HG03025 (cell line): ENCODE measurements around the gene SP140.

Experiments
- ATAC-seq: cut with Tn5 transposase; IDR thresholded peaks from one replicate; pipeline ENCODE4 v1.9.1; 2021; ENCODE audit warnings: mild to moderate bottlenecking, moderate library complexity; ENCODE audit not compliant: unreplicated experiment, low FRiP score

Gene SP140

GRCh38 chr2:230225486-230225885, at the start of gene SP140:
TSS of gene SP140 (plus strand) at chr2:230225736. CDS start at chr2:230225845, 109 bp downstream.
- ATAC-seq: no peak

DNA sequence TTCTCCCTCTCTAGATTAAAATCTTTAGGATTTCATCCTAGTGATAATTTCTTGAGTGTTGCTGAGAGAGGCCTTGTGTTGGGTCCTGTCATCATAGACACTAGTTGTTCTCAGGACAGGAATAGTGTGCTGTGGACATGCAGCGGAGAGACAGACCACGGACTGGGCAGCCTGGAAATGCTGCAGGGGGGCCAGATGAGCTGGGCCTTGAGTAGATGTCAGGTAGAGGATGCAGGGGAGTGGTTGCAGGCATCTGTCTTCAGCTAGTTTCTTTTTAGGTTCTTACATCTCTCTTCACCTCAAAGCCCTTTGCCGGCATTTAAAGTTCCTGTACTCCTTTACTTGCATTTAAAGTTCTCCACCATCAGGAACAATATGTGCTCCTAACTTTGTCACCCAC, 48.5 kb upstream of the SP140 start:
- ATAC-seq: no peak

DNA sequence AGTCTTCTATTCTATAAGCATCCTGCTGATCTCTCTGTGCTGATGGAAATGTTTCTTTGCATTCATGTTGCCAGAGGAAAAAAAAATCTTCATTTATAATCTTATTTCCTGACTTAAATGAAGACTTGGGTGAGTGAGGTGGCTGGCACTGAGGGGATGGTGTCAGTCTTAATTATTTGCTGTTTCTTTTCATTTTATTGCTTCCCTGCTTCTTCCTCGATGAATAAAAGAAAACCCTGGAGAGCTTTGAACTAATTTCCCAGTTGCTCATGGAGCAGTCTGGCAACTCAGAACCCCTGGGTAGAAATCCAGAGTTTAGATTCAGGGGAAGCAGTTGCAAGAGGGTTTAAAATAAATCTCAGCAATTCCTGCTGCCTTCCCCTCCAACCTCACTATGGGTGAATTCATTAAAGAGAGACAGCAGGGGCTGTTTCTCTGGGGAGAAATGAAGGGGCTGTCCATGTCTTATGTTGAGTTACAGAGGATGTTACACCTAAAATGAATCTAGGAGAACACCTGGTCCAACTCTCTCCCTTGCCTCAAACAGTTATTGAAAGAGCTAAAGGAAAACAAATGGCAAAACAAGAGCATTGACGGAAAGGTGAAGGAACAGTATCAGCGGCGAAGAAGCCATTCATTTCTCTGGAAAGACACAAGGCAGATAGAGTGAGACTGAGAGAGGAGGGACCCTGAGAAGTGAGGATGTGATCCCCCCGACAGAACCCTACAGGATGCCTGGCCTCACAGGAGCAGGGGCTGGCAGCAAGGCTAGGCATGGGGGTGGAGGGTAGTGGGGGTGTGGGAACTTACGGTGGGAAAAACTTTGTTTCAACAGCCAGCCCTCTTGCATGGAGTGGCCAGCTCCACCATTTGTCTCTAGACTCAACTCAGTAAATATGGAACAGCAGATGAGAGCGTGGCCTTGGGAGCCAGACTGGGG, 46.7 kb upstream of the SP140 start:
- no peak for ATAC-seq

- ATAC-seq: no peak
These were observed 45.6 kb upstream of the SP140 start for GRCh38 chr2:230179907-230180306.

DNA sequence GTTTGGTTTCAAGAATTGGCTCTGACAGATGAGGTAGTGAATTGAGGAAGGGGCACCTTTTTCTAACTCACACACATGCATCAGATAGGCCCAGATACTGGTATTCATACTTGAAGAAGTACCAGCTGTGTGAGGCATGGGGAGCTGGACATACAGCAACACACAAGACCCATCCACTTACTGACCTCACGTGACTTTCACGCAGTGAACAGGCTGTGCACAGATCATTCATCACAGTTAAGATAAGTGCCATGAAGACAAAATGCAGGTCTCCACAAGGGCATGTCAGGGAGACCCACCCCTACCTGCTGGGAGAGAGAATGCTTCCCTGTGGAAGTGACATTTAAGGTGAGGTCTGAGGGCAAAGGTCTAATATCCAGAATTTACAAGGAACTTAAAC, 44.3 kb upstream of the SP140 start:
- ATAC-seq: no peak

DNA sequence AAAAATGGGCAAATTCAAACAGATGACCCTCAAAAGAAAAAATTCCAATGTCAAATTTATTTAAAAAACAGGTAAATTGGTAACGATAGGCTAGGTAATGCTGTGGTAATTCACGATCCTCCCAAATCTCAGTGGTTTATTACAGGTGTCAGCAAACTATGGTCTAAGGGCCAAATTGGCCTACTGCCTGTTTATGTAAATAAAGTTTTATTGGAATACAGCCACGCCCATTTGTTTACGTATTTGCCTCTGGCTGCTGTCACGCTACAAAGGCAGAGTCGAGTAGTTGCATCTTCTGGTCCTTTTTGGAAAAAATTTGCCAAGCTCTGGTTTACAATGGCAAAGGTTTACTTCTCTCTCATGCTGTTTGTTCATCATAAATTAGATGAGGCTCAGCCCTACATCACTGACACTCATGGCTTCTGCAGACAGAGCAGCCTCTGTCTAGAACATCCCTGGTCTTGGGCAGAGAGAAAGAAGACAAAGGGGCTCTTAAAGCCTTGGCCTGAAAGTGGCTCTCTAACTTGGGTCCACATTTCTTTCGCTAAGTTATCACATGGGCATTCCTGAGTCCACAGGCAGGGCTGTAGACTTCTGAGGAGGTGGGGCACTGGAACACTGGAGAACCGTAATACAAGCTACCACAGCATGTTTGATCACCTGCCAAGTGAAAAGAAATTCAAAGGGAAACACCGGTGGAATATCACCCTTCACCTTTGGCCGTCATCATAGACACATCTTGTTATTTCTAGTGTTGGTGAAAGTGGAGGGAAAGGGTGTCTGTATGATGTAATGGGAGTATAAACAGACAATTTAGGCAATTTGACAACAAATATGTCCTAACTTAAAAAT, 40.6 kb upstream of the SP140 start:
- no peak for ATAC-seq

DNA sequence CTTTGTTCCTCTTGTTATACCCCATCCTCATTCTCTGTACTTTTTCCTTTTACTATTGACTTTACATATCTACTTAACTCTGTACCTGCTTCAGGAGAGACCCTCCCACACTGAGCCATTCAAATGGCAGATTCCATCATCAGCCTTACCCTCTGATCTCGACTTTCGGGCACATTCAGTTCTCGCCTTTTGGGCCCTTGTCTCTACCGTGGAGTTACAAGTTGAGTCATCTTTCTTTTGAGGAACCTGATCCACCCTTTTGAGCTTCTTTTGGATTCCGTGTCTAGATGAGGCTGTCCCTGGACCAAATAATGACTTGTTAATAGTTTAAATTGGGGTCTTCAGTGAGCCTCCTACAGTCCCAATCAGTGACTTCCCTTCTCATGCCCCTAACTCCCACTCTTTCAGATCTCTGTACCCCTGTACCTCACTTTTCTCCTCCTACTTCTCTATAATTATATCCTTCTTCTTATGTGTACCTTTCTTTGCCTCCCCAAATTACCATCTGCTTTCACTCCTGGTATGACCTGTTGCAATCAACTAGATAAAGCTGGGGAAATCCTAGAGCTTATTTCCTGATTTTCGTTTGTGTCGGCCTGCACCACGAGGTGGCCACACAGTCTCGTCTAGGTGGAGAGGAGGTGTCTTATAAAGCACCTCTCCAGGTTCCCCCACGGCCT, 23.0 kb upstream of the SP140 start:
- ATAC-seq: no peak

- ATAC-seq: no peak
These were observed 22.3 kb upstream of the SP140 start for GRCh38 chr2:230203110-230203676.

- no peak for ATAC-seq
These were observed 20.5 kb upstream of the SP140 start for GRCh38 chr2:230205034-230205433.

- ATAC-seq: no peak
These were observed 19.8 kb upstream of the SP140 start for GRCh38 chr2:230205721-230206120.

DNA sequence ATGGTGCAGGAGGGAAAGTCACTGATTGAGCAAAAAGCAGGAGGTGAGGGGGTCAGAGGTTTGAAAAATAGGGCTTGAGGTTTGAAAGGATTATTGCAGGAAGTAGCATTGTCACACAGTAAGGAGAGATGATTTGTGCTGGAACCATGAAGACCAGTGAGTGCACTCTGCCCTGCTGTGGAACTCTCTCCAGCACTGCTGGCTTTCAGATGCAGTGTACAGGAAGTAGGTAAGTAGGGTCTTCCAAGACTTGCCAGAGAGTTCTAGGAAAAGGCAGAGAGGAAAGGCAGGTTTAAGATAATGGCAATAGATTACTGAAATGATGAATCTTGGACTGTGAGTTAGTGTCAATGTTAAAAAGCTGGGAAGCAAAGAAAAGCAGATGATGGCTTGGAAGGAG, 17.0 kb upstream of the SP140 start:
- ATAC-seq: no peak

GRCh38 chr2:230209422-230210051, 16.0 kb upstream of the SP140 start:
- ATAC-seq: peak; percentile 48

GRCh38 chr2:230216489-230216888, 9.0 kb upstream of the SP140 start:
- ATAC-seq: no peak

- no peak for ATAC-seq
These were observed 8.1 kb upstream of the SP140 start for GRCh38 chr2:230217424-230217823.

- no peak for ATAC-seq
These were observed 7.1 kb upstream of the SP140 start for GRCh38 chr2:230218421-230218820.

DNA sequence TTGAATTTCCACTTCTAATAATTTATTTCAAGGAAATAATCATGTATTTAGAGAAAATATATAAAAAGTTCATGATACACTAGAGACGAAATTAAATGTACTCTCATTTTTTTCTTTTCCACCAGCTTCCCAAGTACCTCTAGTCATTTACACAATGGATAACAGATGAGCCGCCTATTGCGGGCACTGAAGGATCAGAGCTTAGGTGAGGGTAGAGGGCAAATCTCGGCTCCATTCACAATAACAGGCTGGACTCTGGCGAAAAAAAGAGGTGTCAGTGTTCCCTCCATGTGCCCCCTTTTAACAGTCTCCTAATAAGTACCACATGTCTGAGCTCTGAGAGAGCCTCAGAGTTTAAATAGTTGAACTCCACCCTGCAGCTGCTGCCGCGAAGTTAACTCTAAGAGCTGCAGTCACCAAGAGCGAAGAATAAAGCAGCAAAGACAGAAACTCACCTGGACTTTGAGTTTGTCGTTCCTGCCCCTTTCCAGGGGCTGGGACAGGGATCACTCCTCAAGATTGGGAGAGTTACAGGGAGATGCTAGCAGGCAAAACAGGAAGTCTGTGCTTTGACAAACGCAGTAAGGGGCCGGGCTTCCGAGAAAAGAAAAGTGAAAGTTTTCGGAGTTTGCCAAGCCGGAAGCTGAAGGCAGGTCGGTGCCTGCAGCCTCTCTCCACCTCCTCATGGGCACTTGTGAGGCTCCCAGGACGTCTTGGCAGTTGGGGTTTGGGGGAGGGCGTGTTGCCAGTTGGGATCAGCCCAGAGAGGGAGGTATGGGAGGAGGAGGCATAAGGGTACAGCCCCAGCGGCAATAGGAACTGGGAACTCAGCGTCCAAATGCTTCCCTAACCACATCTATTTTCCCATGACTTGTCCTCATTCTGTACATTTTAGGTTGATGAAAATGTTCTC, 5.9 kb upstream of the SP140 start, which contains the start of gene SP110:
SP110 (minus strand) TSS at position 566 of the 913 bp plus-strand sequence. CDS start 3,057 bp downstream, outside the sequence.
- ATAC-seq: peak; percentile 73

DNA sequence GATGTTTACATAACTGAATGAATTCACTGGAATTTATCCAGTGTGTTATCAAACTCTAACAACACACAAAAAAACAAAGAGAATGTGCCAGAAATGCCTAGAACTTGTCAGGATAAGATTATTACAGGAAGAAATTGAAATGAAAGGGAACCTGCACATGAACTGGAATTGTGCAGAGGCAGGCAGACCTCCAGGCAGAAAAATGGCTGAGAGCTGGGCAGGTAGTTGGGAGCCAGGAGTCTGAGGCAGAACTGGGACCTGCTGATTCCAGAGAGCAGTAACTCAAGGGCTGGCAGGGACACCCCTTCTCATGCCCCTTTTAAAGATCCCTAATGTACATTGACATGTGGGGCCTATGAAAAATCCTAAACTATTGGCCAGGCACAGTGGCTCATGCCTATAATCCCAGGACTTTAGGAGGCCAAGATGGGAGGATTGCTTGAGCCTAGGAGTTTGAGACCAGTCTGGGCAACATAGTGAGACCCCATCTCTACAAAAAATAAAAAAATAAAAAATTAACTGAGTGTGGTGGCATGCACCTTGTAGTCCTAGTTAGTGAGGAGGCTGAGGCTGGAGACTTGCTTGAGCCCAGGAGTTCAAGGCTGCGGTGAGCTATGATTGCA, 5.1 kb upstream of the SP140 start:
- no peak for ATAC-seq

DNA sequence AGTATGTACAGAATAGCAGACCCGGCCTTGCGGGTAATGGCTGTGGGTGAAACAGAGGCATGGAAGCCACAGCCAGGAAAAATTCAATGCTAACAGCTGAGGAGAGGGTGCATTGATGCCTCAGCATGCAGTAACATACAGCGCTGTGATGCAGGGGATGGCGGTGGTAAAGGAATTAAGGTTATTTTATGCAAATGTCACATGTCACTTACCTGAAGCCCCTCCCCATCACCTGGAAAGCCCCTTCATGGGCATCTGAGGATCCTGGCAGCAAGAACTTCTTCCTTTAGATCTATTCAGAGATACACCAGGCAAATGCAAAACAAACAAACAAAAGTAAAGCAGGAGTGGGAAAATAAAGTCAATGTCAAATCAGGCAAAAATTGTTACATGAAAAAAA, 4.0 kb upstream of the SP140 start:
- ATAC-seq: no peak
